GM18507 (cell line): Measurements from ENCODE around the gene CRACR2B.

Source experiments
- DNase-seq: peaks from one replicate; pipeline ENCODE4 v3.0.0; 2011; ENCODE audit warnings: low read depth; ENCODE audit not compliant: insufficient read length; ENCODE audit errors: extremely low spot score
- FAIRE-seq: peaks from 2 replicates; lab custom pipeline; 2011; peaks lifted over from hg19 to GRCh38; lab: Jason Lieb, UNC

Gene CRACR2B

GRCh38 chr11:808427-809286, 19.1 kb upstream of the CRACR2B start:
- FAIRE-seq (peak; percentile 55), DNase-seq (no peak)

GRCh38 chr11:809287-810039, 18.3 kb upstream of the CRACR2B start, which contains the start of gene RPLP2:
Gene RPLP2 (plus strand): TSS chr11:809967. CDS start chr11:810235, 268 bp downstream.
- peak; percentile 95 for FAIRE-seq
- peak; percentile 92 for DNase-seq

- no peak for DNase-seq
- no peak for FAIRE-seq
Measured at GRCh38 chr11:810040-810567, 17.6 kb upstream of the CRACR2B start.

- FAIRE-seq (no peak), DNase-seq (no peak)
Measured at GRCh38 chr11:811446-812245, 16.1 kb upstream of the CRACR2B start.

GRCh38 chr11:812390-812789, 15.3 kb upstream of the CRACR2B start:
- FAIRE-seq = no peak
- no peak for DNase-seq

GRCh38 chr11:813072-813455, 14.7 kb upstream of the CRACR2B start:
- no peak for FAIRE-seq
- no peak for DNase-seq

GRCh38 chr11:813456-814096, 14.1 kb upstream of the CRACR2B start:
- DNase-seq = no peak
- FAIRE-seq = no peak

GRCh38 chr11:815675-816432, 11.9 kb upstream of the CRACR2B start:
- FAIRE-seq = no peak
- DNase-seq = no peak

GRCh38 chr11:816433-816779, 11.3 kb upstream of the CRACR2B start:
- DNase-seq (no peak), FAIRE-seq (no peak)

GRCh38 chr11:818396-819128, 9.2 kb upstream of the CRACR2B start, which contains the start of gene PNPLA2:
Gene PNPLA2 (plus strand): TSS chr11:818914. CDS start chr11:819719, 805 bp downstream.
- FAIRE-seq = no peak

GRCh38 chr11:819129-819931, 8.4 kb upstream of the CRACR2B start:
- DNase-seq (no peak), FAIRE-seq (peak; percentile 80)

More at GRCh38 chr11:818396-819128, 9.2 kb upstream of the CRACR2B start, which contains the start of gene PNPLA2:
- DNase-seq = no peak

- no peak for DNase-seq
- peak; percentile 82 for FAIRE-seq
Measured at GRCh38 chr11:819943-820649, 7.6 kb upstream of the CRACR2B start.

GRCh38 chr11:820655-821511, 6.8 kb upstream of the CRACR2B start:
- FAIRE-seq (no peak), DNase-seq (no peak)

GRCh38 chr11:821512-822371, 6.0 kb upstream of the CRACR2B start:
- DNase-seq (no peak), FAIRE-seq (no peak)
